ENCODE measurements around the gene CNKSR3. TPM values are rescaled to one million over a fixed set of nuclear protein-coding genes. Genes with fewer than 3 reads are reported as not detected.

Gene CNKSR3
- total RNA-seq, 2 experiments from 2014 or later: not detected

DNA sequence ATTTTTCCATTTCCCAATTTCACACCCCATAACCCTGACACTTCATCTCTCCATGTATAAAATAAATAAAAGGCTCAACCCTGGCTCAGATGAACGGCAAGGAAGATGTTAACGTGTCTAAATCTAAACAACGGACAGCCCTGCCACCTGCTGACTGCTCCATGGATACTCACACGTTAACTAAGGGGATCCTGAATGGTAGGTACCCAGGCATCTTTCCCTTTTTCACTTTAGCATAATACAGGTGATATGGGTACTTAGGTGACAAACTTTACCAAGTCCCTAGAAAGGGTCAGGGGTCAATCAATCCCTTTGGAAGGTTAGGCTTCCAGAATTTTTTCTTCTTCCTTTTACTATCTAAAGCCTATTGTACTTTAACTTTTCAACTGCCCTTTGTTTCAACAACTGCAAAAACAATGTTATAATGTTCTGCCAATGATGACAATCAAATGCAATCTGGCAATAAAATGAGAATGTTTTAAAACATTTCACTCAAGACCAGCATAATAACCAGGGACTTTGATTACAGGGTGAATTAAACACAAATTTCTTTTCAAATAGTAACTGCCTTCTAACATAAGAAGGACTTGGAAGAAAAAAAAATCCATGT lies 101.5 kb downstream of the CNKSR3 start:
- DNase-seq (no peak), ATAC-seq (no peak)
- ChIA-PET POLR2A (no interaction called here), CTCF (no interaction called here)
- Mint-ChIP-seq H3K4me1 (ENCODE audit: low read depth) (peaks cover under 1% of the 10 kb centered on the region), H3K9me3 (ENCODE audit: insufficient read depth) (no peaks in the 10 kb centered on the region), H3K36me3 (ENCODE audit: low read depth) (no peaks in the 10 kb centered on the region), H3K27me3 (ENCODE audit: low read depth) (peaks cover 3% of the 10 kb centered on the region), H3K4me3 (no peak overlapping the region), H3K27ac (no peak overlapping the region)

DNA sequence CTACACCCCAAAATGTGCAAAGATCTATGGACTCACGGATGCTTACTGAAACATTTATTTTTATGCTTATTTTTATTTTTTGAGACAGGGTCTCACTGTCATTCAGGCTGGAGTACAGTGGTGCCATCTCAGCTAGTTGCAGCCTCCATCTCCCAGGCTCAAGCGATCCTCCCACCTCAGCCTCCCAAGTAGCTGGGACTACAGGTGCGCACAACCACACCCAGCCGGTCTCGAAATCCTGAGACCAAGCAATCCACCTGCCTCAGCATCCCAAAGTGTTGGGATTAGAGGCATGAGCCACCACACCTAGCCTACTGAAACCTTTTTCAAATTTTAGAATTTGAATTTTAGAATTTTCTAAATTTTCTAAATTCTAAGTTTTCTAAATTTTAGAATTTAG lies 103.0 kb downstream of the CNKSR3 start:
- Mint-ChIP-seq H3K4me3 (no peak overlapping the region), H3K27ac (no peak overlapping the region), H3K36me3 (ENCODE audit: low read depth) (no peaks in the 10 kb centered on the region), H3K27me3 (ENCODE audit: low read depth) (peaks cover 3% of the 10 kb centered on the region), H3K4me1 (ENCODE audit: low read depth) (peaks cover 5% of the 10 kb centered on the region), H3K9me3 (ENCODE audit: insufficient read depth) (no peaks in the 10 kb centered on the region)
- ChIA-PET CTCF (no interaction called here), POLR2A (no interaction called here)
- ATAC-seq (no peak), DNase-seq (no peak)

DNA sequence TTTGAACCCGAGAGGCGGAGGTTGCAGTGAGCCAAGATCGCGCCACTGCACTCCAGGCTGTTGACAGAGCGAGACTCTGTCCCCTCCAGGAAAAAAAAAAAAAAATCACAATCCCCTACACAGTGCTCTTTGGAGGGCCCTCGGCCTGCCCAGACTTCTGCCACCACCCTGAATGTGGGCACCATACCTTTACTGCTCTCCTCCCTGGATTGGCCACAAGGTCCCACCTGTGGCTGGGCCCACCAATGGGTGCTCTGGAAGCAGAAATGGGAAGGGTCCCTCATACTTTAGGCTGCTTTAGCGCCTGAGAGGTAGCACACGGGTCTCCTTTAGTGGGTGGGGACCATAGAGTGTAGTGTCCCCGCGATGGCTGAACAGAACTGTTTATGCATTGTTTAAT lies 103.6 kb downstream of the CNKSR3 start:
- DNase-seq (no peak), ATAC-seq (no peak)
- Mint-ChIP-seq H3K4me3 (no peak overlapping the region), H3K9me3 (ENCODE audit: insufficient read depth) (no peaks in the 10 kb centered on the region), H3K27me3 (ENCODE audit: low read depth) (no peaks in the 10 kb centered on the region), H3K27ac (no peak overlapping the region), H3K36me3 (ENCODE audit: low read depth) (no peaks in the 10 kb centered on the region), H3K4me1 (ENCODE audit: low read depth) (peaks cover 5% of the 10 kb centered on the region)
- ChIA-PET POLR2A (no interaction called here), CTCF (no interaction called here)

DNA sequence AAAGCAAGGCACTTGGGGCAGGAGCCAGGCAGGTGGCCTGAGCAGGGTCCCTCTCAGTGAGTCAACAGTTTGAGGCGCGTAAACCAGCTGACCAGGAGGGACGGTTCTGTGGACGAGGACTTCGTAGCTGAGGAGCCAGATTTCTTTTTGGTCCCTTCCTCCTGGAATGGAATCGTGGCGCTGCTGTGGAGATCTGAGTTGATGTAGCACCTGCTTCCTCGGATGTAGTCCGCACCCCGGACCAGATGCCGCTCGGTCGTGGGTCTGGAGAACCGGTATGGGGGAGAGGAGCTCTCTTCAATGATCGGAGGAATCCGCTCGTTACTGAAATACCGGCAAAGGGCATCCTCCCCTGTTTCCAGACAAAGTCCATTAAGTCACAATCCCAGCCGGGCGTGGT lies 104.2 kb downstream of the CNKSR3 start:
- Mint-ChIP-seq H3K4me1 (ENCODE audit: low read depth) (peaks cover 5% of the 10 kb centered on the region), H3K27ac (no peak overlapping the region), H3K27me3 (ENCODE audit: low read depth) (no peaks in the 10 kb centered on the region), H3K4me3 (no peak overlapping the region), H3K9me3 (ENCODE audit: insufficient read depth) (no peaks in the 10 kb centered on the region), H3K36me3 (ENCODE audit: low read depth) (no peaks in the 10 kb centered on the region)
- DNase-seq: no peak
- no peak for ATAC-seq
- ChIA-PET CTCF (no interaction called here), POLR2A (no interaction called here)

DNA sequence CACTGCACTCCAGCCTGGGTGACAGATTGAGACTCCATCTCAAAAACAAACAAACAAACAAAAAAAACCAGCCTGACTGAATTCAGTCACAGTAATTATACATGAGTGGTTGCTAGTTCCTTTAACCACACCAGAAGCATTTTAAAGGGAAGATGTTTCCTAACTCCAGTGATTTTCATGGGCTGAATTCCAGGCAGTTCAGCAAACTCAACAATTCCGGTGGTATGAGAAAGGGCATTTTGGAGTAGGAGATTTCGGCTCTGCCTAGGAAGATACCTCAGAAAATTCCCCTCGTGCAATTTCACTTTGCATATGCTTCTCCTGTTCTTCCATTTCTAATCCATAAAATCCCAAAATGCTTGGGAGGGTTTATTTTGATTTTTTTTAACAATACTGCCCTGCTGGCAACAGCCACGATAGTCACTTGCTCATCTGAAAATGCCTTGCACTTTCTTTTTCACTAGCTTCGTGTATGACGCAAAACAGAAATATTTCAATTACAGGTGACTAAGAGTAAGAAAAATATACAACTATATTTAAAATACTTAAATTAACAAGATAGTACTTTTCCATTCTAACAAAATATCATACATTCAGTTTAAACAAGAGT lies 105.6 kb downstream of the CNKSR3 start:
- CTCF ChIA-PET: no interaction called here
- ATAC-seq: no peak
- H3K36me3 Mint-ChIP-seq (ENCODE audit: low read depth): no peaks in the 10 kb centered on the region
- peaks cover 5% of the 10 kb centered on the region for H3K4me1 Mint-ChIP-seq (ENCODE audit: low read depth)
- no peaks in the 10 kb centered on the region for H3K27me3 Mint-ChIP-seq (ENCODE audit: low read depth)
- DNase-seq: no peak
- no peak overlapping the region for H3K27ac Mint-ChIP-seq
- H3K4me3 Mint-ChIP-seq: no peak overlapping the region
- POLR2A ChIA-PET: no interaction called here
- no peaks in the 10 kb centered on the region for H3K9me3 Mint-ChIP-seq (ENCODE audit: insufficient read depth)

DNA sequence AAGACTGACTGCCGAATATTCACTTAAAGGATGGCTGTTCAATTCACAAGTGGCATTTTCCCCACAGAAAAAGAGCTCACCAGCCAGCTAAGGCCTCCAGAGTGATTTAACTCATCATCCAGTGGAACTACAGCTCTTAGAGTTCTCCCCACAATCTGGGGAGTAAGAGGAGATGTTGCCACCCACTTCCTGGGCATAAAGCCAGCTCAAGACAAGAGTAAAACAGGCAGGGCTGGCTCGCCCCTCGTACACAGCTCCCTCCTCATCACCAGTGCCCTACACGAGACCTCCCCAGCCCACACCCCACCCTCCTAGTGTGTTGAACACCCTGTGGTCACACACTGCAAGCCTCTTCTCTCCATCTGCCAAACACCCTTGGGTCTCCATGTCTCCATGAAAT lies 106.7 kb downstream of the CNKSR3 start:
- CTCF ChIA-PET: no interaction called here

DNA sequence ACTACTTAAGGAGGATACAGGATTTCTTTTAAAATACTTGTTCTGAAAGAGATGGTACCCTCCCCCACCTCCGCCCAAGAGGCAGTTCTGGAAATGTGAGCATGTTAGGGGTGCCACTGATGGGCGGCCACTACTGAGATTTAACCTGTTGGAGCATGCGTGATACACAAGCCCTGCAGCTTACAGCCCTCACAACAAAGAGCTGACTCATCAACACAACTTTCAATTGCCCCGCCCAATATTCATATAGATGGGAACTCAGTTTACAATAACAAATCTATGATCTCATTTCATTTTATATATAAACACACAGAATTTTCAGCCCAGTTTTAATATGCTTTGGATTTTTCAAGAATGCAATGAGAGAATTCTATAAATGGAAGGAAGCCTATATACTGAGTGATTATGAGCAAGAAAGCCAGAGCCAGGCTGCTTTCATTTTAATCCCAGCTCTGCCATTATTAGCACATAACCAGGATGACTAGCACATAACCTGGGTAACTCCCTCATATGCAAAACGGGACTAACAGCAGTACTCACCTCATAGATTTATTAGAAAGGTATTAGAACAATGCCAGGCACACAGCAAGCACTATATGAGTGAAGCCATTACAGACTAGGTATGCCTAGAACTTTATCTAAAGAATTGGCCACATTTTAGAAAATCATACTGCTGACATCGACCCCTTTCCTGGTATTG lies 108.3 kb downstream of the CNKSR3 start:
- peaks cover 5% of the 10 kb centered on the region for H3K4me1 Mint-ChIP-seq (ENCODE audit: low read depth)
- DNase-seq (no peak), ATAC-seq (no peak)
- H3K27me3 Mint-ChIP-seq (ENCODE audit: low read depth): no peaks in the 10 kb centered on the region
- no peak overlapping the region for H3K27ac Mint-ChIP-seq
- H3K36me3 Mint-ChIP-seq (ENCODE audit: low read depth): no peaks in the 10 kb centered on the region
- ChIA-PET CTCF (no interaction called here), POLR2A (no interaction called here)
- no peaks in the 10 kb centered on the region for H3K9me3 Mint-ChIP-seq (ENCODE audit: insufficient read depth)
- H3K4me3 Mint-ChIP-seq: no peak overlapping the region

More for the DNA sequence above, 106.7 kb downstream of the CNKSR3 start:
- Mint-ChIP-seq H3K36me3 (ENCODE audit: low read depth) (no peaks in the 10 kb centered on the region), H3K9me3 (ENCODE audit: insufficient read depth) (no peaks in the 10 kb centered on the region), H3K27ac (no peak overlapping the region), H3K4me1 (ENCODE audit: low read depth) (peaks cover 5% of the 10 kb centered on the region), H3K4me3 (no peak overlapping the region), H3K27me3 (ENCODE audit: low read depth) (no peaks in the 10 kb centered on the region)
- POLR2A ChIA-PET: no interaction called here
- no peak for DNase-seq
- ATAC-seq: no peak

DNA sequence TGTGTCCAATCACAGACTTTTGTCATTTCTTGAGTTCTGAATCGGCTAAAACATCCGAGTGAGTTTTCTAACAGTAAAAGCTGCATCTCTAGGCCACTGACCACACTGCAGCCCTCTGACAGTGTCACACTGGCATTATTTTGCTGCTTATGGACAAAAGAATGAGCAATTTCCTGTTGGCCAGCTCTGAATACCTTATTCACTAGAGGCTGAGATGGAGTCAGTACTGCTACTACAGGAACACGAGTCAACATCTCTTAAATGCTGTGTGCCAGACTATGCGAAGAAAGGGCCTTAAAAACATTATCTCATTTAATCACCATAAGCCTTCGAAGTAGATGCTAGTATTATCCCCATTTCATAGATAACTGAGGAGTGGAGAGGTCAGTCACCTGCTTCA lies 111.4 kb downstream of the CNKSR3 start:
- no peak for DNase-seq
- Mint-ChIP-seq H3K4me1 (ENCODE audit: low read depth) (peaks cover 5% of the 10 kb centered on the region), H3K27ac (no peak overlapping the region), H3K9me3 (ENCODE audit: insufficient read depth) (no peaks in the 10 kb centered on the region), H3K27me3 (ENCODE audit: low read depth) (peaks cover 2% of the 10 kb centered on the region), H3K36me3 (ENCODE audit: low read depth) (no peaks in the 10 kb centered on the region), H3K4me3 (no peak overlapping the region)
- ChIA-PET CTCF (interaction anchor here (0.7 kb wide), 1 partner anchor 173 kb away, joined by 3 read pairs; no protein-coding TSS in a partner anchor), POLR2A (no interaction called here)
- ATAC-seq: no peak

DNA sequence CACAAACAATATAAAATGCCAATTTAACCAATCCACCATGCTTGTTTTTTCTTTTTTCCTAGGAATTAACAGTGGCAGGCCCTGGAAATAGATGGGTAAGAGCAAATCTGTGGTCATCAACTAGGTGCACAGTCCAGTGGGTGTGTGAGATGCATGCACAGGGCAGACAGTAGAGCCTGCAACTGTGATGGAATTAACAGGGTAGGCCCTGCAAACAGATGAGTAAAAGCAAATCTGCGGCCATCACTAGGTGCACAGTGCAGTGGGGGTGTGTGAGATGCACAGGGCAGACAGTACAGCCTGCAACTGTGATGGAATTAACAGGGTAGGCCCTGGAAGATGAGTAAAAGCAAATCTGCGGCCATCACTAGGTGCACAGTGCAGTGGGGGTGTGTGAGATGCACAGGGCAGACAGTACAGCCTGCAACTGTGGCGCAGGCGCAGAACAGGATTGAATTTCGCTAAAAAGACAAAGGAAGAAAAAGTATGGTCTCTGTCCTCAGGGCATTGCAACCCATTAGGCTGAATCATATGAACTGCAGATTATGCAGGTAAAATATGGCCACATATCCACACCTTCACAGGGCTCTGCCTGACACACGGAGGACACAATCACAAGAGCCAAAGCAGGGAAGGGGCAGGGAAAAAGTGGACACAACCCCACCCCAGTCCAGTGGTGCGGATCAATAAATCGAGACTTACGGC lies 112.8 kb downstream of the CNKSR3 start:
- Mint-ChIP-seq H3K4me3 (no peak overlapping the region), H3K9me3 (ENCODE audit: insufficient read depth) (no peaks in the 10 kb centered on the region), H3K36me3 (ENCODE audit: low read depth) (no peaks in the 10 kb centered on the region), H3K27me3 (ENCODE audit: low read depth) (peaks cover 2% of the 10 kb centered on the region), H3K27ac (no peak overlapping the region), H3K4me1 (ENCODE audit: low read depth) (no peaks in the 10 kb centered on the region)
- DNase-seq: no peak
- POLR2A ChIA-PET: no interaction called here
- CTCF ChIA-PET: no interaction called here
- ATAC-seq: no peak

DNA sequence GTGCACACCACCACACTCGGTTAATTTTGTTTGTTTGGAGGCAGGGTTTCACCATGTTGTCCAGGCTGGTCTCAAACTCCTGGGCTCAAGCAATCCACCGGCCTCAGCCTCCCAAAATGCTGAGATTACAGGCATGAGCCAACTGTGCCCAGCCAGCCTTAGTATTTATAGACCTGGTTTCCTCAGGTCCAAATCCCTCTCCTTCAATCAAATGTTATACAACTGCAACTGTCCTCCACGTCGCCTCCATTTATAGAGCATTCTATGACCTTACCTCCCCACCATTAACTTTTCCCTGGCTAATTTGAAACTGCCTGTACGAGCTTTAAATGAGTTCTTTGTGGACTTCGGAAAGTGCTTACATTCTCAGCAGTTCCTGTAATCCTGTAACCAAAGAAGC lies 114.6 kb downstream of the CNKSR3 start:
- no peak for ATAC-seq
- no peak overlapping the region for H3K4me3 Mint-ChIP-seq
- POLR2A ChIA-PET: no interaction called here
- no peaks in the 10 kb centered on the region for H3K9me3 Mint-ChIP-seq (ENCODE audit: insufficient read depth)
- CTCF ChIA-PET: no interaction called here
- H3K27ac Mint-ChIP-seq: no peak overlapping the region
- no peak for DNase-seq
- peaks cover 2% of the 10 kb centered on the region for H3K27me3 Mint-ChIP-seq (ENCODE audit: low read depth)
- no peaks in the 10 kb centered on the region for H3K36me3 Mint-ChIP-seq (ENCODE audit: low read depth)
- H3K4me1 Mint-ChIP-seq (ENCODE audit: low read depth): no peaks in the 10 kb centered on the region

DNA sequence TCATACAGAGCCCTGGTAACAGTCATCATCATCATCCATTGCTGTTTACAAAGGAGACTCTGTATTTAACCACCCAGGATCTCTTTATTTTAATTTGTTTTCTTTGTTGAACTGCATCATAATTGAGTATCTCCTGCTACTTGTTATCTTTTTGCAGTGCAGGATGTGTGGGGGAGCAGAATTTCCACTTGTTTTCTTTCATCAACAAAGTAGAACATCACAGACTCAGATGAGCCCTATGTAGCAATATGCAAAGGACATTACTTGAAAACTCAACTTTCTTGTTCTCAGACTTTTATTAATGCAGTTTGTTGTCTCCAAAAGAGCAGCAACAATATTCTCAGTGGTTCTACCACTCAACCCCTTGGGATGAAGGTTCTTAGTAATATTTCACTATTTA lies 115.2 kb downstream of the CNKSR3 start:
- peaks cover 2% of the 10 kb centered on the region for H3K27me3 Mint-ChIP-seq (ENCODE audit: low read depth)
- ATAC-seq (no peak), DNase-seq (no peak)
- ChIA-PET CTCF (no interaction called here), POLR2A (no interaction called here)
- no peak overlapping the region for H3K4me3 Mint-ChIP-seq
- H3K4me1 Mint-ChIP-seq (ENCODE audit: low read depth): no peaks in the 10 kb centered on the region
- no peak overlapping the region for H3K27ac Mint-ChIP-seq
- no peaks in the 10 kb centered on the region for H3K36me3 Mint-ChIP-seq (ENCODE audit: low read depth)
- H3K9me3 Mint-ChIP-seq (ENCODE audit: insufficient read depth): no peaks in the 10 kb centered on the region

DNA sequence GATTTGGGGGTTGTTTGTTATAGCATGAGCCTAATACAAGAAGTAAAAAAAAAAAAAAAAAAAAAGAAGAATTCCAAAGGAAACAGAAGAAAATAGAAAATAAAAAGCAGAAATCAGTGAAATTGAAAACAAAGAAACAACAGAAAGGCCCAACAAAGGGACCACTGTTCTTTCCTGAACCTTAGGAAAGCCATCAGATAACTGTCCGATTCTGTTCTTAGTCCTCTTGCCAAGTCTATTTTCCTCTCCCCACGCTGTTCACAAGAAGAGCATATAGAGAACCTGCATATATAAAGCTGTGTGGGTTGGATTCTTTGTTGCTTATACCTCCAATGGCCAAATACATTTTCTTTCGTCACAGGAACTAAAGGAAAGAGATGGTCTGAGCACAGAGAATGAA lies 115.9 kb downstream of the CNKSR3 start:
- Mint-ChIP-seq H3K9me3 (ENCODE audit: insufficient read depth) (no peaks in the 10 kb centered on the region), H3K4me3 (no peak overlapping the region), H3K36me3 (ENCODE audit: low read depth) (no peaks in the 10 kb centered on the region), H3K4me1 (ENCODE audit: low read depth) (no peaks in the 10 kb centered on the region), H3K27me3 (ENCODE audit: low read depth) (peaks cover 2% of the 10 kb centered on the region), H3K27ac (no peak overlapping the region)
- POLR2A ChIA-PET: no interaction called here
- no peak for ATAC-seq
- DNase-seq: no peak
- CTCF ChIA-PET: no interaction called here

All from activated CD8-positive, alpha-beta T cell treated with anti-CD3 and anti-CD28 coated beads, Interleukin-2, amount 10 ng/mL, durations not matched to agents 7 days and 5 days (primary cell).